GM12878 (cell line): ENCODE measurements around the gene GBGT1. TPM values are rescaled to one million over a fixed set of nuclear protein-coding genes. Genes with fewer than 3 reads are reported as not detected.

ENCODE experiments used
- ATAC-seq: fragments of 200-7000 bp; cut with Tn5 transposase; 3 replicates; pipeline ENCODE4 v1.9.1; 2020; ENCODE audit warnings: mild to moderate bottlenecking, moderate library complexity
- BruUV-seq: library from RNA; stranded (reverse); fragments of 400-500 nt; replicated peaks from 2 replicates; lab custom pipeline; 2021; lab: Mats Ljungman, UMichigan
- CTCF ChIA-PET: fragments of 300-600 bp; sonication (Branson Sonifier 250); formaldehyde crosslinking; extraction: SDS; loops from one replicate; lab custom pipeline; 2021; ENCODE audit warnings: inconsistent platforms; lab: Yijun Ruan, JAX
- POLR2A ChIA-PET: fragments of 350-600 bp; formaldehyde crosslinking; extraction: SDS; loops from one replicate; lab custom pipeline; 2021; ENCODE audit warnings: inconsistent platforms; lab: Charles Lee
- RAD21 ChIA-PET: fragments of 300-600 bp; sonication (Branson Sonifier 250); formaldehyde crosslinking; loops from one replicate; lab custom pipeline; 2023; ENCODE audit warnings: antibody characterized with exemption; ENCODE audit not compliant: unreplicated experiment; lab: Charles Lee
- SMC1A ChIA-PET: fragments of 300-600 bp; sonication (Branson Sonifier 250); formaldehyde crosslinking; loops from one replicate; lab custom pipeline; 2023; ENCODE audit not compliant: unreplicated experiment, uncharacterized antibody; lab: Charles Lee
- DNase-seq: peaks from one replicate; pipeline ENCODE4 v3.0.0-alpha.2; 2011; ENCODE audit warnings: low read depth, low spot score
- FAIRE-seq: peaks from 3 replicates; lab custom pipeline; 2011; peaks lifted over from hg19 to GRCh38; lab: Jason Lieb, UNC
- H2AFZ ChIP-seq: 2 replicates; pipeline ENCODE4 v1.6.0; 2011; ENCODE audit warnings: low read depth, low read length, control low read depth; ENCODE audit not compliant: control insufficient read depth
- H3K27ac ChIP-seq: 2 replicates; pipeline ENCODE4 v1.5.1; 2011; ENCODE audit warnings: control low read depth; ENCODE audit not compliant: control insufficient read depth, insufficient read depth
- H3K27me3 ChIP-seq, 2 experiments: replicated peaks in 1 of 2; 2 replicates each; pipeline versions ENCODE4 v1.6.0 to v1.6.1; 2011; ENCODE audit warnings: low read length in 1 of 2; ENCODE audit not compliant: control insufficient read depth in 2 of 2, insufficient read depth in 2 of 2
- H3K36me3 ChIP-seq, 2 experiments: 2 replicates each; pipeline ENCODE4 v1.5.1; 2011; ENCODE audit warnings: low read length in 1 of 2; ENCODE audit not compliant: control insufficient read depth in 2 of 2, insufficient read depth in 2 of 2
- H3K4me1 ChIP-seq: 2 replicates; pipeline ENCODE4 v1.6.1; 2011; ENCODE audit warnings: mild to moderate bottlenecking, low read length, moderate library complexity, mixed read lengths; ENCODE audit not compliant: control insufficient read depth, insufficient read depth
- H3K4me2 ChIP-seq: 2 replicates; pipeline ENCODE4 v1.6.0; 2011; ENCODE audit warnings: control low read depth; ENCODE audit not compliant: control insufficient read depth, insufficient read depth
- H3K4me3 ChIP-seq: fragments of 200-600 bp; sonication (generic); 2 replicates; pipeline ENCODE4 v1.5.1; 2016
- H3K79me2 ChIP-seq: 2 replicates; pipeline ENCODE4 v1.6.0; 2011; ENCODE audit warnings: low read length; ENCODE audit not compliant: control insufficient read depth, insufficient read depth
- H3K9ac ChIP-seq: 2 replicates; pipeline ENCODE4 v1.8.0; 2011; ENCODE audit warnings: low read length, control low read depth, mixed read lengths; ENCODE audit not compliant: control insufficient read depth, insufficient read depth
- H3K9me3 ChIP-seq: replicated peaks from 3 replicates; pipeline ENCODE4 v1.5.1; 2011; ENCODE audit warnings: mild to moderate bottlenecking, low read length; ENCODE audit not compliant: control insufficient read depth, insufficient read depth
- H4K20me1 ChIP-seq: 2 replicates; pipeline ENCODE4 v1.6.0; 2011; ENCODE audit not compliant: control insufficient read depth, insufficient read depth
- CTCF ChIP-seq, 3 experiments: IDR thresholded peaks in 2 of 3; conservative IDR thresholded peaks in 1 of 3; 2 replicates each; pipeline ENCODE4 v1.5.1; 2011; ENCODE audit warnings: low read depth in 3 of 3, low read length in 3 of 3, mild to moderate bottlenecking in 3 of 3, control low read depth in 2 of 3, moderate library complexity in 2 of 3, inconsistent platforms in 1 of 3, mixed read lengths in 1 of 3; ENCODE audit not compliant: control insufficient read depth in 2 of 3, insufficient read depth in 1 of 3; ENCODE audit errors: extremely low read depth in 1 of 3
- FOS ChIP-seq: IDR thresholded peaks from 3 replicates; pipeline ENCODE4 v1.6.1; 2011; ENCODE audit warnings: borderline replicate concordance; ENCODE audit not compliant: insufficient read length; ENCODE audit errors: extremely low read depth
- HDAC2 ChIP-seq: fragments of 200-600 bp; sonication (generic); IDR thresholded peaks from 2 replicates; pipeline ENCODE4 v1.6.1; 2017
- NFXL1 ChIP-seq: fragments of 450-650 bp; IDR thresholded peaks from 2 replicates; pipeline ENCODE4 v1.6.1; 2017; ENCODE audit warnings: antibody characterized with exemption, mild to moderate bottlenecking, borderline replicate concordance
- USF1 ChIP-seq: IDR thresholded peaks from 2 replicates; pipeline ENCODE4 v1.6.1; 2011; ENCODE audit warnings: borderline replicate concordance, low read depth, mild to moderate bottlenecking, moderate library complexity, mixed read lengths, low read length; ENCODE audit not compliant: insufficient read depth; ENCODE audit errors: extremely low read length
- WGBS: methylation state at CpG from one replicate; pipeline ENCODE4 v1.1.6; 2016; ENCODE audit warnings: low lambda C conversion rate; ENCODE audit not compliant: insufficient replicate concordance, insufficient coverage; ENCODE audit errors: missing lambda C conversion rate; 5-methylcytosine and 5-hydroxymethylcytosine counted together
- in situ Hi-C: fragments of 300-500 bp; cut with MboI; formaldehyde crosslinking; loops from 9 replicates; pipeline ENCODE4 v1.14.3; 2018; ENCODE audit warnings: mixed read lengths
- intact Hi-C: fragments of 100-400 bp; cut with micrococcal nuclease; formaldehyde crosslinking; loops from one replicate; pipeline ENCODE4 v1.14.2; 2022; ENCODE audit not compliant: unreplicated experiment
- polyA plus RNA-seq, 11 experiments: library from polyadenylated mRNA; depleted of rRNA in 4 of 11; unstranded in 6 of 11; stranded (reverse) in 5 of 11; fragments of >200 nt; fragmentation: Nextera tagmentation in 4 of 11; fragmentation: Illumina TruSeq in 1 of 11; extraction: Ambion mirVana in 4 of 11; extraction: Trizol in 1 of 11; gene quantifications; 1 replicate in 1 of 11; 2 replicates in 10 of 11; pipeline versions ENCODE4 v1.2.1 to v1.2.3, GENCODE V29; 2011 to 2016; ENCODE audit warnings: inconsistent platforms in 2 of 11, missing spikeins in 2 of 11, low read depth in 1 of 11
- total RNA-seq, 4 experiments: library from RNA; depleted of rRNA in 3 of 4; stranded (reverse); fragments of >200 nt in 3 of 4; fragmentation: Illumina TruSeq in 1 of 4; extraction: Trizol in 1 of 4; gene quantifications; 2 replicates each; pipeline versions ENCODE4 v1.2.1 to v1.2.3, GENCODE V29; 2013 to 2021

GBGT1 gene
- total and polyA plus RNA-seq, 10 of the 15 experiments (the other 5 are each of a cell fraction or from before 2014, with no cell fraction given) = 0.08 to 1.9 (median 0.49) TPM

GRCh38 chr9:133135146-133135745 lies 28.5 kb downstream of the GBGT1 start:
- no TSS peak for BruUV-seq
- intact Hi-C loops (no loop called here), in situ Hi-C loops (loop anchor here (25.0 kb wide), 1 partner anchor 1873 kb away; no protein-coding TSS in a partner anchor)
- ChIA-PET RAD21 (no interaction called here), POLR2A (interaction anchor here (1.0 to 3.0 kb wide), 3 partner anchors 9 to 20 kb away, joined by 3 to 17 read pairs (median 4); no protein-coding TSS in a partner anchor), SMC1A (interaction anchor here (1.3 to 5.9 kb wide), 3 partner anchors 9 to 20 kb away, joined by 3 to 48 read pairs (median 6); no protein-coding TSS in a partner anchor), CTCF (interaction anchor here (1.3 to 2.2 kb wide), 3 partner anchors 9 to 87 kb away, joined by 3 to 14 read pairs (median 4); no protein-coding TSS in a partner anchor)
- H4K20me1 ChIP-seq = no peaks in the 10 kb centered on the region
- H3K9me3 ChIP-seq = no peaks in the 10 kb centered on the region
- H3K36me3 ChIP-seq = peaks cover 0 to 4% of the 10 kb centered on the region in 2 experiments; a peak in 3 of 4 replicates
- FAIRE-seq (no peak), ATAC-seq (no peak), DNase-seq (no peak)
- no peak overlapping the region for H2AFZ ChIP-seq
- H3K9ac ChIP-seq = 0 out of 2 replicates have a peak overlapping the region, but pooled peaks have one; percentile 20
- H3K79me2 ChIP-seq = peaks cover 64% of the 10 kb centered on the region
- H3K27ac ChIP-seq = peak overlapping the region; percentile 88
- H3K4me1 ChIP-seq = peaks cover 39% of the 10 kb centered on the region
- WGBS = 3% methylated on average over 6 of the region's 8 CpGs
- no peaks in the 10 kb centered on the region for H3K27me3 ChIP-seq
- H3K4me3 ChIP-seq = no peak overlapping the region
- H3K4me2 ChIP-seq = no peak overlapping the region
- TF ChIP-seq FOS (no peak), CTCF (IDR thresholded peaks at IDR 0.05 in 2 of 3, conservative IDR thresholded peaks at IDR 0.05 in 1 of 3; ENCODE audit: control insufficient read depth in 2 of 3, extremely low read depth in 1 of 3, insufficient read depth in 1 of 3, low read depth in 3 of 3, low read length in 3 of 3) (no peak), USF1 (no peak), HDAC2 (no peak), NFXL1 (no peak)
